Adrenal gland (tissue), 12 donors: ENCODE data around the gene C1orf116. TPM values are rescaled to one million over a fixed set of nuclear protein-coding genes. Genes with fewer than 3 reads are reported as not detected.

Experiments
- DNase-seq, 7 donors: peaks; one replicate each; pipeline ENCODE4 v3.0.0-alpha.2; 2019 to 2020
- H3K27ac ChIP-seq, 5 donors: fragments of 200-600 bp; sonication (generic) in 4 of 5; 1 replicate in 3 of 5; 2 replicates in 2 of 5; pipeline versions ENCODE4 v1.5.1 to v1.8.0; 2016 to 2020; ENCODE audit warnings: mild to moderate bottlenecking in 1 of 5
- H3K27me3 ChIP-seq: fragments of 200-600 bp; 2 replicates; pipeline ENCODE4 v1.8.0; 2021
- H3K36me3 ChIP-seq, 2 donors: fragments of 200-600 bp; replicated peaks in 1 of 2; 1 replicate in 1 of 2; 2 replicates in 1 of 2; pipeline versions ENCODE4 v1.5.1 to v1.8.0; 2018 to 2022
- H3K4me1 ChIP-seq, 2 donors: fragments of 200-600 bp; replicated peaks in 1 of 2; 1 replicate in 1 of 2; 2 replicates in 1 of 2; pipeline versions ENCODE4 v1.5.1 to v1.8.0; 2018 to 2021
- H3K4me3 ChIP-seq, 4 donors: fragments of 200-600 bp; sonication (generic) in 3 of 4; one replicate each; pipeline ENCODE4 v1.5.1; 2016 to 2018
- H3K9me3 ChIP-seq, 3 donors: fragments of 200-600 bp; sonication (generic) in 1 of 3; replicated peaks in 1 of 3; 1 replicate in 2 of 3; 2 replicates in 1 of 3; pipeline versions ENCODE4 v1.5.1 to v1.8.0; 2016 to 2021
- CTCF ChIP-seq, 6 experiments: fragments of 450-650 bp in 4 of 6; fragments of 200-600 bp in 2 of 6; sonication (generic) in 1 of 6; IDR thresholded peaks; 1 replicate in 5 of 6; 2 replicates in 1 of 6; pipeline versions ENCODE4 v1.5.1 to v1.8.0; 2016 to 2021; ENCODE audit warnings: antibody characterized with exemption in 6 of 6, mild to moderate bottlenecking in 2 of 6, moderate library complexity in 1 of 6
- POLR2A ChIP-seq, 2 donors: fragments of 450-650 bp; IDR thresholded peaks; one replicate each; pipeline ENCODE4 v1.6.1; 2017; ENCODE audit warnings: antibody characterized with exemption in 2 of 2, mild to moderate bottlenecking in 2 of 2, moderate library complexity in 1 of 2
- WGBS, 4 donors: extraction: QIAGEN DNeasy Blood & Tissue Kit in 2 of 4; methylation state at CpG; one replicate each; pipeline versions ENCODE4 v1.1.5 to v1.1.7; 2013 to 2017; 5-methylcytosine and 5-hydroxymethylcytosine counted together
- intact Hi-C, 2 donors: fragments of 100-400 bp; cut with DNase I; formaldehyde crosslinking; loops; one replicate each; pipeline versions ENCODE4 v1.14.1 to v1.15.0; 2022 to 2023
- polyA plus RNA-seq, 3 donors: library from polyadenylated mRNA; stranded (reverse); fragments of 200-250 nt in 2 of 3; fragments of 350-450 nt in 1 of 3; fragmentation: Illumina TruSeq in 1 of 3; extraction: RNeasy Lipid Tissue Mini Kit (QIAGEN cat#74804) in 1 of 3; gene quantifications; one replicate each; pipeline ENCODE4 v1.2.3, GENCODE V29; 2013 to 2014
- total RNA-seq, 9 donors: library from RNA; depleted of rRNA in 4 of 9; stranded (reverse); fragments of >200 nt in 4 of 9; fragments of 120-200 nt in 1 of 9; fragmentation: NEBNext Ultra II Directional in 1 of 9; extraction: Animal tissue kit (Norgen Biotek cat#: 25700) in 1 of 9; gene quantifications; one replicate each; pipeline versions ENCODE4 v1.1.0 to v1.2.4, GENCODE V29; 2013 to 2023
- donor health status: healthy with polysubstance abuse.
- donor health status: Bipolar disorder and iron deficiency.
- donor health status: DM: yes; HTN: yes; CAD: no.
- donor health status: DM: no; HTN: no; CAD: no.
- donor health status: DM: no; HTN: no; CAD: no.
- donor health status: DM: yes; HTN: yes; CAD: no.

C1orf116 gene
- total and polyA plus RNA-seq, 12 donors = 0.11 to 3.7 (median 0.96) TPM

GRCh38 chr1:207027206-207027777 is 5.3 kb downstream of the C1orf116 start:
- H3K4me1 ChIP-seq = peaks cover 36 to 46% of the 10 kb centered on the region in 2 donors
- no peaks in the 10 kb centered on the region for H3K9me3 ChIP-seq
- peak overlapping the region in 3 of 5 donors; percentile 94 to 96 (median 95) for H3K27ac ChIP-seq
- 86 to 90% (median 87%) methylated on average over 13 to 18 of the region's 18 CpGs for WGBS, 4 donors
- peak in 5 of 7 donors; percentile 34 to 54 (median 50) for DNase-seq
- no peaks in the 10 kb centered on the region for H3K27me3 ChIP-seq
- no peak for TF ChIP-seq CTCF (IDR thresholded peaks at IDR 0.05)
- TF ChIP-seq POLR2A (IDR thresholded peaks at IDR 0.05) = no peak
- no peaks in the 10 kb centered on the region for H3K36me3 ChIP-seq
- intact Hi-C loops = no loop called here
- no peak overlapping the region for H3K4me3 ChIP-seq

GRCh38 chr1:207026104-207026534 is 6.4 kb downstream of the C1orf116 start:
- TF ChIP-seq POLR2A (IDR thresholded peaks at IDR 0.05) = peak in 1 of 2 donors; percentile 21
- TF ChIP-seq CTCF (IDR thresholded peaks at IDR 0.05) = no peak
- Histone ChIP-seq H3K9me3 (no peaks in the 10 kb centered on the region), H3K27ac (peak overlapping the region; percentile 67 to 96 (median 94)), H3K36me3 (no peaks in the 10 kb centered on the region), H3K4me3 (no peak overlapping the region), H3K4me1 (peaks cover 36 to 46% of the 10 kb centered on the region in 2 donors), H3K27me3 (no peaks in the 10 kb centered on the region)
- intact Hi-C loops = no loop called here
- WGBS, 4 donors = 7 to 22% (median 15%) methylated on average over 4 of the region's 4 CpGs
- peak in 1 of 7 donors; percentile 28 for DNase-seq

- Histone ChIP-seq H3K4me3 (no peak overlapping the region), H3K36me3 (no peaks in the 10 kb centered on the region), H3K27ac (peak overlapping the region; percentile 74 to 96 (median 94)), H3K4me1 (peaks cover 36 to 46% of the 10 kb centered on the region in 2 donors), H3K27me3 (no peaks in the 10 kb centered on the region), H3K9me3 (no peaks in the 10 kb centered on the region)
- DNase-seq = peak; percentile 33 to 82 (median 71)
- intact Hi-C loops = no loop called here
- WGBS, 4 donors = 38 to 51% (median 43%) methylated on average over 5 of the region's 5 CpGs
- no peak for TF ChIP-seq CTCF (IDR thresholded peaks at IDR 0.05)
- peak in 1 of 2 donors; percentile 39 for TF ChIP-seq POLR2A (IDR thresholded peaks at IDR 0.05)
Measured at GRCh38 chr1:207025146-207025880, 7.2 kb downstream of the C1orf116 start.
